Activated T-helper 1 cell treated with anti-CD3 and anti-CD28 coated beads, Interleukin-12 subunit alpha, Interleukin-12 subunit beta, Interleukin-2, Interleukin-4 antibody, amounts not matched to agents 30 ng/mL and 10 ng/mL and 1 ng/mL, durations not matched to agents 14 hours and 24 hours and 36 hours (primary cell): ENCODE results near the gene ADAMTS3. TPM values are rescaled to one million over a fixed set of nuclear protein-coding genes. Genes with fewer than 3 reads are reported as not detected.

Experiments
- DNase-seq: peaks from one replicate; pipeline ENCODE4 v3.0.0; 2021; ENCODE audit warnings: low spot score
- H3K27ac Mint-ChIP-seq: one replicate; pipeline ENCODE4 v1.8.0; 2021; ENCODE audit warnings: mild to moderate bottlenecking, mixed read lengths
- H3K27me3 Mint-ChIP-seq: one replicate; pipeline ENCODE4 v1.8.0; 2022; ENCODE audit warnings: mild to moderate bottlenecking, moderate library complexity, mixed read lengths; ENCODE audit not compliant: insufficient read depth
- H3K36me3 Mint-ChIP-seq: one replicate; pipeline ENCODE4 v1.8.0; 2021; ENCODE audit warnings: low read depth, mixed read lengths
- H3K4me1 Mint-ChIP-seq: one replicate; pipeline ENCODE4 v1.8.0; 2021; ENCODE audit warnings: low read depth, mixed read lengths
- H3K4me3 Mint-ChIP-seq: one replicate; pipeline ENCODE4 v1.8.0; 2021; ENCODE audit warnings: mild to moderate bottlenecking, moderate library complexity, mixed read lengths
- H3K9me3 Mint-ChIP-seq: one replicate; pipeline ENCODE4 v1.8.0; 2021; ENCODE audit warnings: mixed read lengths
- intact Hi-C: fragments of 100-400 bp; cut with micrococcal nuclease; formaldehyde crosslinking; loops from one replicate; pipeline ENCODE4 v1.15.1; 2024
- total RNA-seq: library from RNA; stranded (reverse); gene quantifications from 2 replicates; pipeline ENCODE4 v1.2.3, GENCODE V29; 2022

ADAMTS3 gene
- total RNA-seq, 1 donor from 2014 or later, result not detected

- Mint-ChIP-seq H3K4me1 (no peaks in the 10 kb centered on the region), H3K4me3 (no peak overlapping the region), H3K36me3 (no peaks in the 10 kb centered on the region), H3K27me3 (no peaks in the 10 kb centered on the region), H3K27ac (no peak overlapping the region), H3K9me3 (peaks cover 5% of the 10 kb centered on the region)
- no peak for DNase-seq
- intact Hi-C loops, result no loop called here
Observed at GRCh38 chr4:72494156-72494555, 74.9 kb downstream of the ADAMTS3 start.

DNA sequence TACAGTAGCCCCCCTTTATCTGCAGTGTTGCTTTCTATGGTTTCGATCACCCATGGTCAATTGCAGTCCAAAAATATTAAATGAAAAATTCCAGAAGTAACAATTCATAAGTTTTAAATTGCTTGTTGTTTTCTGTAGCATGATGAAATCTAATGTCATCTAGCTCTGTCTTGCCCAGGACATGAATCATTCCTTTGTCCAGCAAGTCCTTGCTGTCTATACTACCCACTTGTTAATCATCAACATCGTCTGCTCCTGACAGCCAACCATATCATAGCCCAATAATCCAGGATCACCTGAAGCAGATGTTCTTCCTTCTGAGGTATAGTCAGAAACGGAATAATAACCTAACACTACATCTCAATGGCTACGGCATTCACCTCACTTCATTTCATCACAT is 79.8 kb downstream of the ADAMTS3 start:
- H3K9me3 Mint-ChIP-seq, result peaks cover 3% of the 10 kb centered on the region

DNA sequence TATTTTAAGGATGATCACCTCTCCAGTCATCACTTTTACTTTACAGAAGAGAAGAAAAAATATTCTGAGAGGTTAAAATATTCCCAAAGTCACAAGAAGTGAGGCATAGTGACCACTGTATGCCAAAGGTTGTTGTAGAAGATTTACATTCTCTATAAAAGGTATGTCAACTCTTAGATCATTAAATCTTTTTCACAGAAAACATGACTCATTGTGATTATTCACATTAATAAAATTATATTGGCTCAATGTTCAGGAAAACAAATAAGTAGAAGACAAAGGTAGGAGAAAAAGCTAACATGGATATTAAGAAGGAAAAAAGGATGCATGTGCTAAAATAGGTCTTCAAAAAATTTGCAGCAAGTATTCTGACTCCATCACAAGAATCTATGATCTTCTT is 82.0 kb downstream of the ADAMTS3 start:
- Mint-ChIP-seq H3K27ac (no peak overlapping the region), H3K9me3 (no peaks in the 10 kb centered on the region), H3K4me1 (no peaks in the 10 kb centered on the region), H3K27me3 (no peaks in the 10 kb centered on the region), H3K36me3 (no peaks in the 10 kb centered on the region), H3K4me3 (no peak overlapping the region)
- intact Hi-C loops, result no loop called here
- no peak for DNase-seq

More for the DNA sequence above, 79.8 kb downstream of the ADAMTS3 start:
- no peak overlapping the region for H3K4me3 Mint-ChIP-seq
- no peaks in the 10 kb centered on the region for H3K36me3 Mint-ChIP-seq
- no peaks in the 10 kb centered on the region for H3K4me1 Mint-ChIP-seq
- DNase-seq, result no peak
- H3K27ac Mint-ChIP-seq, result no peak overlapping the region
- no peaks in the 10 kb centered on the region for H3K27me3 Mint-ChIP-seq
- intact Hi-C loops, result no loop called here

GRCh38 chr4:72484981-72485380 is 84.0 kb downstream of the ADAMTS3 start:
- Mint-ChIP-seq H3K27ac (no peak overlapping the region), H3K9me3 (no peaks in the 10 kb centered on the region)
- intact Hi-C loops, result no loop called here

DNA sequence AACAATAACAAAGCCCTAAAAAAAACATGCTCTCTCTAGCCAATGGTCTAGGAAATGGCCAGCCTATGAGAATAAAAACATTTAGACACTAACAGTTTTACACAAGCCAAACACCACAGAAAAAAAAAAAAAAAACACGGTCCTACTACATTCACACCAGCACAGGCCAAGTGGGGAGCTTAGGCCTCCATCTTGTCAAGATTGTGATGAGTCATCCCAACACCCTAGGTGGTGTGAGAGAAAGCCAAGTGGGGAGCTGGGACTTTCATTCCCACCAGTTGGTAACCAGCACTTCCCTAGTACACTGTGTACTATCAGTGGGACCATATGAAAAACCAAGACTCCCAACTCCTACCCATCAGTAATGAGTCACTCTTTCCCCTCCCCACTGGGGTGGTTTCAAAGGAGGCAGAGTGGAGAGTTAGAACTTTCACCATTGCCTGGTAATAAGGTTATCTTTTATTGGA is 95.6 kb downstream of the ADAMTS3 start:
- Mint-ChIP-seq H3K27me3 (no peaks in the 10 kb centered on the region), H3K4me3 (no peak overlapping the region), H3K9me3 (peaks cover 3% of the 10 kb centered on the region), H3K27ac (no peak overlapping the region), H3K4me1 (no peaks in the 10 kb centered on the region), H3K36me3 (no peaks in the 10 kb centered on the region)
- DNase-seq, result no peak
- intact Hi-C loops, result no loop called here

More at GRCh38 chr4:72484981-72485380, 84.0 kb downstream of the ADAMTS3 start:
- no peak for DNase-seq
- Mint-ChIP-seq H3K27me3 (no peaks in the 10 kb centered on the region), H3K4me1 (no peaks in the 10 kb centered on the region), H3K4me3 (no peak overlapping the region), H3K36me3 (no peaks in the 10 kb centered on the region)

- Mint-ChIP-seq H3K36me3 (no peaks in the 10 kb centered on the region), H3K27ac (no peak overlapping the region), H3K4me1 (no peaks in the 10 kb centered on the region), H3K27me3 (no peaks in the 10 kb centered on the region), H3K4me3 (no peak overlapping the region), H3K9me3 (peaks cover 3% of the 10 kb centered on the region)
- intact Hi-C loops, result no loop called here
- DNase-seq, result no peak
Observed at GRCh38 chr4:72471816-72472215, 97.2 kb downstream of the ADAMTS3 start.

DNA sequence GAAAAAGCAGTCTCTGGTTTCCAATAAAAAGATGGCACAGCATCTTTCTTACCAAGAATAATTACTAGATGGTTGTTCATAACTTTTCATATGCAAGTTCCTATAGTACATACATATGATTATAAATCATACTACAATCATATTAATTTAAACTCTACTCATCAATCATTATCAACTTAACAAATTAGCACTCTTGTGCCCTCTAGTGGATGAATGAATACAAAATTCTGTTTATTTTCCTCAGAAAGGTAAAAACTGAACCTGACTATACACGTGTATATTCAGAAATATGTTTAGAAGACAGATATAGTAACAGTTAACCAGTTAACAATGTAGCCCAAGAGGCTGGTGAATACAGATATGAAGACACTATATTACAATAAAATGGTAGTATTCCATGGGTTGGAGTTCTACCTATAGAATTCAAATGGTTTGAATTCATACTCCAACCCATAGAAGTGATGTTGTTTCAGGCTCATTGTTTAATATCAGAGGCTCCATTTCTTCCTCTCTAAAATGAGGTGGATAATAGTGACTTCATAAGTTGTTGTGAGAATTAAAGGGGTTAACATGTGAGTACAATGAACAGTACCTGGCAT is 100.0 kb downstream of the ADAMTS3 start:
- Mint-ChIP-seq H3K36me3 (no peaks in the 10 kb centered on the region), H3K4me3 (no peak overlapping the region), H3K4me1 (no peaks in the 10 kb centered on the region), H3K27ac (no peak overlapping the region), H3K9me3 (peaks cover 1% of the 10 kb centered on the region), H3K27me3 (no peaks in the 10 kb centered on the region)
- intact Hi-C loops, result no loop called here
- no peak for DNase-seq

DNA sequence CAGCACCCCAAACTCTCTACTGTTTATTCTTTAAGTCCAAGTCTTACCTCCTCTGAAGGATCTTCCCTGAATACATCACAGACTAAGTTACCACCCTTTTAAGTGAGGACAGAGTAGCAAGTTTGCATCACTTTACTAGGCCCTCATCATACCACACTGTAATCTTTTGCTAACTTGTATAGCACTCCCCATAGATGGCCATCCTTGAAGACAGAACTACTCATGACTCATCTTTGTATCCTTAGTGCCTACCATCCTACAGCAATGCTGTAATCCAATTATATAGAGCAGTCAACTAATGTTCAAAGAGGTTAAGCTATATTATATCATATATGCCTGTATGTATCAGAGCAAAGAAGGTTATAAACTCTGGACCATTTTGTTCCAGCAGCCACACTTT is 101.4 kb downstream of the ADAMTS3 start:
- no peaks in the 10 kb centered on the region for H3K9me3 Mint-ChIP-seq
- DNase-seq, result no peak
- H3K36me3 Mint-ChIP-seq, result no peaks in the 10 kb centered on the region
- intact Hi-C loops, result no loop called here
- H3K4me3 Mint-ChIP-seq, result no peak overlapping the region
- no peaks in the 10 kb centered on the region for H3K27me3 Mint-ChIP-seq
- H3K27ac Mint-ChIP-seq, result no peak overlapping the region
- H3K4me1 Mint-ChIP-seq, result no peaks in the 10 kb centered on the region

GRCh38 chr4:72463724-72464123 is 105.3 kb downstream of the ADAMTS3 start:
- Mint-ChIP-seq H3K4me3 (no peak overlapping the region), H3K27ac (no peak overlapping the region), H3K4me1 (no peaks in the 10 kb centered on the region), H3K9me3 (no peaks in the 10 kb centered on the region), H3K27me3 (no peaks in the 10 kb centered on the region), H3K36me3 (no peaks in the 10 kb centered on the region)
- intact Hi-C loops, result no loop called here
- DNase-seq, result no peak

DNA sequence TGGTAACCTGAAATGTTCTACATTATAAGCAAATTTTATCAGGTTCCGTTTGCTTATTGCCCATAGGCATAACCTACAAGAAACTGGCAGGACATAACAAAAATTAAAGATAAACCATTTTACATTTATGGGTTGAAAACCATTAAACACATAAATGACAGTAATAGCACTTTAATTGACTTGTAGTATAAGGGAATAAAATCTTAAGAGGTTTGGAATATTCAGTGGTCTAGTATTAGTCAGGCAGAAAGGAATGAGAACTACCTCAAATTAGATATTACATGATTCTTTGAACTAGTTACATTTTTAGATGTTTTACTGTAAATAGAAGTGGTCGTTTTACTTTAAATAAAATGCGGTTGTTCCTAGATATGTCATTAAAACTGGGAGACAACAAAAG is 111.9 kb downstream of the ADAMTS3 start:
- no peak for DNase-seq
- Mint-ChIP-seq H3K4me1 (no peaks in the 10 kb centered on the region), H3K9me3 (no peaks in the 10 kb centered on the region), H3K4me3 (no peak overlapping the region), H3K27ac (no peak overlapping the region), H3K36me3 (no peaks in the 10 kb centered on the region), H3K27me3 (no peaks in the 10 kb centered on the region)
- intact Hi-C loops, result no loop called here

- no peaks in the 10 kb centered on the region for H3K4me1 Mint-ChIP-seq
- no peak overlapping the region for H3K4me3 Mint-ChIP-seq
- no peaks in the 10 kb centered on the region for H3K27me3 Mint-ChIP-seq
- no peaks in the 10 kb centered on the region for H3K36me3 Mint-ChIP-seq
- no peak overlapping the region for H3K27ac Mint-ChIP-seq
- intact Hi-C loops, result no loop called here
- H3K9me3 Mint-ChIP-seq, result no peaks in the 10 kb centered on the region
- DNase-seq, result no peak
Observed at GRCh38 chr4:72451349-72451748, 117.7 kb downstream of the ADAMTS3 start.

DNA sequence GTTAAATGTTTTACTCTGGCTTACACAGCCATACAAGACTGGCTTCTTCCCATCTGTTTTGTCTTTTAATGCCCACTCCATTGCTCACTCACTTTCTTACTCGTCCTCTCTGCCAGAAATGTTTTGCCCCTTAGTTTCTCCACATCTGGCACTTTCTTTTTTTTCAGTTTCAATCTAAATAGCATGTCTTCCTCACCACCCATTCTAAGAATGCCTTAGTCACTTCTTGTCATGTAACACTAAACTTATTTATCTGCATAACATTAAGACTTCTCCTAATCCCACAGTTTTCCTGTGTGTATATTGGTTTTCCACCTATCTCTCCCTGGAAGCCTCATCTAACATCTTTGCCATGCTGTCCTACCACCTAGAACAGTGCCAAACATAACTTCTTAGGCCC is 119.3 kb downstream of the ADAMTS3 start:
- Mint-ChIP-seq H3K4me3 (no peak overlapping the region), H3K27me3 (no peaks in the 10 kb centered on the region), H3K27ac (no peak overlapping the region), H3K9me3 (no peaks in the 10 kb centered on the region), H3K36me3 (no peaks in the 10 kb centered on the region), H3K4me1 (no peaks in the 10 kb centered on the region)
- DNase-seq, result no peak
- intact Hi-C loops, result no loop called here

GRCh38 chr4:72448231-72448630 is 120.8 kb downstream of the ADAMTS3 start:
- Mint-ChIP-seq H3K9me3 (no peaks in the 10 kb centered on the region), H3K4me1 (no peaks in the 10 kb centered on the region), H3K27me3 (no peaks in the 10 kb centered on the region), H3K4me3 (no peak overlapping the region), H3K36me3 (no peaks in the 10 kb centered on the region), H3K27ac (no peak overlapping the region)
- DNase-seq, result no peak
- intact Hi-C loops, result no loop called here
